Measurements from ENCODE around the gene SEC24B.

DNA sequence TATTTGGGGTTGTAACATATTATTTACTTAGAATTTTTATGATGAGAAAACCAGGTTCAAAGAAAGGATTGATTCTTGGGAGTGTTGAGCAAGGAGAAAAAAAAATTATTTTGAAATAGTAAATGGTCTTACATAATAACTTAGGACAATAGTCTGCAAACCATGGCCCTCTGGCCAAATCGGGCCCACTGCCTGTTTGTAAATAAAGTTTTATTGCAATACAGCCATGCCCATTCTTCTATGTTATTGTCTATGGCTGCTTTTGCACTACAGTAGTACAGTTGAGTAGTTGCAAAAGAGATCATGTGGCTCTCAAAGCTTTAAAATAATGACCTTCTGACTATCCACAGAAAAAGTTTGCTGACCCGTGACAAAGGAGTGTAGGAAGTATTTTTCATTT is 63.3 kb downstream of the SEC24B start:
- TF ChIP-seq POLR2AphosphoS5 (IDR thresholded peaks at IDR 0.05; ENCODE audit: low read depth, low read length): no peak
- TF ChIP-seq FOXP2 (optimal IDR thresholded peaks at IDR 0.05; ENCODE audit: borderline replicate concordance, extremely low read depth, extremely low read length, insufficient read depth): no peak
- TF ChIP-seq SIN3A (IDR thresholded peaks at IDR 0.05; ENCODE audit: borderline replicate concordance, insufficient read depth, low read length): no peak

All from PFSK-1 (cell line).